Neural cell (in vitro differentiated cells): ENCODE results near the gene STUM. TPM values are rescaled to one million over a fixed set of nuclear protein-coding genes. Genes with fewer than 3 reads are reported as not detected.

ENCODE experiments used
- H2AFZ ChIP-seq: fragments of 200-600, 300-800 bp; sonication (generic), shearing (Covaris generic); 2 replicates; pipeline ENCODE4 v1.6.0; 2014; ENCODE audit warnings: low read depth, mild to moderate bottlenecking, antibody characterized with exemption, low read length, moderate library complexity
- H3F3A ChIP-seq: fragments of 200-600 bp; shearing (Covaris generic); 2 replicates; pipeline ENCODE4 v1.6.1; 2016; ENCODE audit warnings: mild to moderate bottlenecking, moderate library complexity, mixed read lengths, antibody characterized with exemption, low read length; ENCODE audit not compliant: insufficient read depth, poor library complexity, severe bottlenecking
- H3K27ac ChIP-seq: fragments of 200-600, 300-800 bp; sonication (generic), shearing (Covaris generic); 2 replicates; pipeline ENCODE4 v1.5.1; 2014; ENCODE audit warnings: mild to moderate bottlenecking, low read length, moderate library complexity
- H3K27me3 ChIP-seq: fragments of 300-800, 200-600 bp; sonication (generic), shearing (Covaris generic); 2 replicates; pipeline ENCODE4 v1.6.0; 2014; ENCODE audit warnings: mild to moderate bottlenecking, low read depth, low read length, moderate library complexity; ENCODE audit not compliant: insufficient read depth
- H3K36me3 ChIP-seq: fragments of 300-800, 200-600 bp; sonication (generic), shearing (Covaris generic); 2 replicates; pipeline ENCODE4 v1.5.1; 2014; ENCODE audit warnings: mild to moderate bottlenecking, antibody characterized with exemption, low read length, moderate library complexity; ENCODE audit not compliant: insufficient read depth
- H3K4me2 ChIP-seq: fragments of 300-800, 200-600 bp; sonication (generic), shearing (Covaris generic); 2 replicates; pipeline ENCODE4 v1.6.0; 2014; ENCODE audit warnings: mild to moderate bottlenecking, low read length
- H3K4me3 ChIP-seq: fragments of 300-800, 200-600 bp; sonication (generic), shearing (Covaris generic); 2 replicates; pipeline ENCODE4 v1.5.1; 2014; ENCODE audit warnings: mild to moderate bottlenecking, low read length, moderate library complexity
- H3K79me2 ChIP-seq: fragments of 200-600 bp; shearing (Covaris generic); replicated peaks from 2 replicates; pipeline ENCODE4 v1.6.0; 2014; ENCODE audit warnings: mild to moderate bottlenecking, low read length, moderate library complexity; ENCODE audit not compliant: insufficient read depth
- H3K9ac ChIP-seq: fragments of 300-800, 200-600 bp; sonication (generic), shearing (Covaris generic); 2 replicates; pipeline ENCODE4 v1.6.1; 2016; ENCODE audit warnings: mild to moderate bottlenecking, low read length, mixed read lengths
- H3K9me2 ChIP-seq: fragments of 200-600 bp; shearing (Covaris generic); 2 replicates; pipeline ENCODE4 v1.6.1; 2016; ENCODE audit warnings: mild to moderate bottlenecking, low read length, mixed read lengths; ENCODE audit not compliant: insufficient read depth
- H3K9me3 ChIP-seq: fragments of 200-600, 300-800 bp; sonication (generic), shearing (Covaris generic); 2 replicates; pipeline ENCODE4 v1.6.1; 2016; ENCODE audit warnings: mild to moderate bottlenecking, mixed run types, low read length, moderate library complexity, mixed read lengths
- H4K20me1 ChIP-seq: fragments of 200-600 bp; shearing (Covaris generic); 2 replicates; pipeline ENCODE4 v1.6.1; 2016; ENCODE audit warnings: mild to moderate bottlenecking, mixed run types; ENCODE audit not compliant: insufficient read depth
- CTCF ChIP-seq: fragments of 450-650 bp; IDR thresholded peaks from 2 replicates; pipeline ENCODE4 v1.5.1; 2014; ENCODE audit warnings: antibody characterized with exemption, mild to moderate bottlenecking, moderate library complexity; ENCODE audit not compliant: poor library complexity, severe bottlenecking
- EP300 ChIP-seq: fragments of 450-650 bp; conservative IDR thresholded peaks from 2 replicates; pipeline ENCODE4 v1.6.1; 2014; ENCODE audit warnings: antibody characterized with exemption, mild to moderate bottlenecking, moderate library complexity; ENCODE audit not compliant: poor library complexity, severe bottlenecking
- EZH2 ChIP-seq: fragments of 200-600, 300-800 bp; shearing (Covaris generic), sonication (generic); IDR thresholded peaks from 2 replicates; pipeline ENCODE4 v1.6.1; 2014; ENCODE audit warnings: antibody characterized with exemption, low read length, borderline replicate concordance, mild to moderate bottlenecking; ENCODE audit not compliant: insufficient read depth, poor library complexity, severe bottlenecking
- REST ChIP-seq: IDR thresholded peaks from 2 replicates; pipeline ENCODE4 v1.6.1; 2012; ENCODE audit warnings: borderline replicate concordance
- SMC3 ChIP-seq: fragments of 450-650 bp; conservative IDR thresholded peaks from 2 replicates; pipeline ENCODE4 v1.6.1; 2014; ENCODE audit warnings: antibody characterized with exemption, mild to moderate bottlenecking, moderate library complexity; ENCODE audit not compliant: poor library complexity
- TAF1 ChIP-seq: IDR thresholded peaks from 2 replicates; pipeline ENCODE4 v1.6.1; 2012; ENCODE audit warnings: low read depth
- polyA plus RNA-seq: library from polyadenylated mRNA; depleted of rRNA; stranded (reverse); fragments of >200 nt; gene quantifications from 2 replicates; pipeline ENCODE4 v1.2.3, GENCODE V29; 2014

STUM gene
- polyA plus RNA-seq, 1 donor from 2014 or later = 0.52 TPM

GRCh38 chr1:226649780-226650179 lies 101.2 kb downstream of the STUM start:
- TF ChIP-seq EP300 = no peak
- TF ChIP-seq SMC3 = no peak
- TF ChIP-seq REST = no peak
- Histone ChIP-seq H3K4me2 (no peak overlapping the region), H3K79me2 (no peaks in the 10 kb centered on the region), H3K9me3 (no peaks in the 10 kb centered on the region), H3K9ac (no peak overlapping the region), H3K9me2 (no peaks in the 10 kb centered on the region), H2AFZ (no peak overlapping the region), H3K27me3 (no peaks in the 10 kb centered on the region), H4K20me1 (no peaks in the 10 kb centered on the region), H3F3A (no peaks in the 10 kb centered on the region), H3K36me3 (no peaks in the 10 kb centered on the region), H3K27ac (no peak overlapping the region), H3K4me3 (no peak overlapping the region)

DNA sequence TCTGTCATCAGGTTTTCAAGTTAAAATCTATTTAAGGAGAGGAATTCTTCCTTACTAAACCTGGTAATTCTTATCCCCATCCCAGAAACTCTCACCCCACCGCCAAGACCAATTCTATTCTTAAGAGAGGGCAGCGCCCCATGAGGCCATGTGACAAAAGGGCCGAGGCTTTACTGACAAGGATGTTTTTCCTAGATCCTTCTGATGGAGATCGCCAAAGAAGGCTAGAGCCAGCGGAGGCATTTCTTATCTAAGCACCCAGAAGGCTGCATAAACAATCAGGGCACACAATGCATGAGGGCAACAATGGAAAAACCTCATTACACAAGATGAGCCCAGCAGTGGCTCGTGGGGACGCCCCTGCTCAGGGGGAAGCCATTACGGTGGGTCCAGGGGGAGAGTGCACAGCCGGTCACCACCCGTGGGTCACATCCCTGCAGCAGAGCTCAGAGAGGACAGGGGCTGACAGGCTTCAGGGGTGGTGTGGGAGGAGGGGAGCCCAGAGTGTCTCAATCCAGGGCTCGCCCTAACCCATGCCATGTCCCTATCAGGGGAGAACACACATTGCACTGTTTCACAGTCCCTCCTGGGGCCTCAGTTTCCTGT lies 101.8 kb downstream of the STUM start:
- Histone ChIP-seq H3K27me3 (no peaks in the 10 kb centered on the region), H3K4me2 (no peak overlapping the region), H3K79me2 (no peaks in the 10 kb centered on the region), H3K9me2 (no peaks in the 10 kb centered on the region), H3F3A (no peaks in the 10 kb centered on the region), H2AFZ (no peak overlapping the region), H4K20me1 (no peaks in the 10 kb centered on the region), H3K36me3 (no peaks in the 10 kb centered on the region), H3K9ac (no peak overlapping the region), H3K27ac (no peak overlapping the region), H3K4me3 (no peak overlapping the region), H3K9me3 (no peaks in the 10 kb centered on the region)
- no peak for TF ChIP-seq CTCF
- no peak for TF ChIP-seq EZH2
- no peak for TF ChIP-seq REST
- no peak for TF ChIP-seq TAF1
